Left renal cortex interstitium (tissue), 4 donors: ENCODE data around the gene CELA1. TPM values are rescaled to one million over a fixed set of nuclear protein-coding genes. Genes with fewer than 3 reads are reported as not detected.

ENCODE experiments used
- DNase-seq, 4 donors: peaks; one replicate each; pipeline ENCODE4 v3.0.0-alpha.2; 2013; ENCODE audit warnings: low read depth in 4 of 4, low spot score in 2 of 4, missing footprints in 1 of 4
- polyA plus RNA-seq, 4 donors: library from polyadenylated mRNA; unstranded; fragments of 120-200 nt; gene quantifications; one replicate each; pipeline ENCODE4 v1.2.1, GENCODE V29; 2013; ENCODE audit not compliant: insufficient read length in 4 of 4

The CELA1 gene
- not detected for polyA plus RNA-seq

GRCh38 chr12:51346581-51346980 is at the start of gene CELA1:
CELA1 (minus strand) TSS chr12:51346679; CDS start chr12:51346638, 41 bp downstream.
- no peak for DNase-seq

GRCh38 chr12:51395283-51396230 is 49.1 kb upstream of the CELA1 start:
- DNase-seq = no peak

GRCh38 chr12:51393676-51394545 is 47.4 kb upstream of the CELA1 start:
- no peak for DNase-seq

- DNase-seq = no peak
These were observed 46.2 kb upstream of the CELA1 start for GRCh38 chr12:51392556-51393237.

- DNase-seq = no peak
These were observed 45.0 kb upstream of the CELA1 start, which contains the start of gene GALNT6 for GRCh38 chr12:51391283-51392123. GALNT6 (minus strand) TSS chr12:51391406; CDS start chr12:51379781, 11,625 bp downstream.

- no peak for DNase-seq
These were observed 44.4 kb upstream of the CELA1 start for GRCh38 chr12:51390891-51391282.

GRCh38 chr12:51390457-51390856 is 44.0 kb upstream of the CELA1 start:
- DNase-seq = no peak

GRCh38 chr12:51389302-51389999 is 43.0 kb upstream of the CELA1 start:
- no peak for DNase-seq

GRCh38 chr12:51388846-51389245 is 42.4 kb upstream of the CELA1 start:
- DNase-seq = no peak

GRCh38 chr12:51388069-51388799 is 41.8 kb upstream of the CELA1 start:
- DNase-seq = no peak

- DNase-seq = no peak
These were observed 39.9 kb upstream of the CELA1 start for GRCh38 chr12:51386351-51386750.

- DNase-seq = no peak
These were observed 36.9 kb upstream of the CELA1 start for GRCh38 chr12:51383269-51383905.

GRCh38 chr12:51382173-51382572 is 35.7 kb upstream of the CELA1 start:
- no peak for DNase-seq

GRCh38 chr12:51381226-51382079 is 35.0 kb upstream of the CELA1 start:
- DNase-seq = no peak

- DNase-seq = no peak
These were observed 33.1 kb upstream of the CELA1 start for GRCh38 chr12:51379571-51379970.

- DNase-seq = no peak
These were observed 32.3 kb upstream of the CELA1 start for GRCh38 chr12:51378749-51379148.
